ENCODE data around the gene RGS10.
A peak's percentile ranks its signal among the peaks of the same experiment; 100 is the strongest.
"Not testable (repeated sequence)": the region's sequence is repeated elsewhere in the genome, so short reads cannot be mapped to it uniquely, and the experiment has no call there.

Gene RGS10

GRCh38 chr10:119528663-119529237, 13.8 kb downstream of the RGS10 start:
- Mint-ChIP-seq H3K4me1 (peaks cover 24% of the 10 kb centered on the region), H3K36me3 (peaks cover 33% of the 10 kb centered on the region)
- H3K9me3 Mint-ChIP-seq, H3K4me3 Mint-ChIP-seq, ATAC-seq, H3K27ac Mint-ChIP-seq, H3K27me3 Mint-ChIP-seq: not testable (repeated sequence)

GRCh38 chr10:119526621-119527592, 15.6 kb downstream of the RGS10 start:
- no peak overlapping the region for H3K27ac Mint-ChIP-seq
- no peak for ATAC-seq
- H3K4me3 Mint-ChIP-seq = no peak overlapping the region
- H3K9me3 Mint-ChIP-seq = no peaks in the 10 kb centered on the region
- H3K27me3 Mint-ChIP-seq = no peaks in the 10 kb centered on the region
- H3K4me1 Mint-ChIP-seq = peaks cover 25% of the 10 kb centered on the region
- peaks cover 36% of the 10 kb centered on the region for H3K36me3 Mint-ChIP-seq

DNA sequence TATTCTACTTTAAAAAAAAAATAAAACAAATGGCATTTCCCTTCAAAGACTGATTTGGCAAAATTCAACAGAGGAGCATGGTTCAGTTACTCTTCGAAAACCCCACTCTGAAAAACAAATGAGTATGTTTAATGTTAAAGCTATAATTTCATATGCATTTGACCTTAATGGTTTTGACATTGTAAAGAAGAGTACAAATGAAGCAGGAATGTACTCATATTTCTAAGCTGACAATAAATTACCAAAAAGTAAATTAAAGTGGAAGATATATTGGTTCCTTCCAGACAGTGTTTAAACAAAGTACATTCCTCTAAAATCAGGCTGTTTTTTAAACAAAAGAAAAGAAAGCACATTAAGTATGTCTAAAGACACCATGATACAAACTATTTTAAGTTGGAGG, 16.4 kb downstream of the RGS10 start:
- Mint-ChIP-seq H3K9me3 (no peaks in the 10 kb centered on the region), H3K4me1 (peaks cover 25% of the 10 kb centered on the region), H3K4me3 (no peak overlapping the region), H3K36me3 (peaks cover 43% of the 10 kb centered on the region), H3K27ac (no peak overlapping the region), H3K27me3 (no peaks in the 10 kb centered on the region)
- no peak for ATAC-seq

DNA sequence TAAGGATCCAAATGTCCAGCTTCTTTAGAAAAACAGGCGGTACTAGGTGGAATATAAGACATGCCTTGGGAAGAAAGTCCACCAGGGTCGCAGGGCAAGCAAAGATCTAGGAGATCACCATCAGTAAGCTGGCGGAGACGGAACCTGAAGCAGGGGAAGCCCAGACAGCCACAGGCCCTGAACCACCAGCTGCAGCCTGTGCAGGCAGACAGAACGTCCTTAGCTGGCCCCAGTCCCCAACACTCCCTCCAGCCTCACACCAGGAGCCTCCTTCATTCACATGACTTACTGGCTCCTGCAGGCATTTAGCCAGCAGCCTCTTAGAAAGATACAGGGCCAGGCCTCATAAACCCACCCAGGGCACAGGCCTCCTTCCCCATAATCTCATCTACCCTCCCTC, 17.4 kb downstream of the RGS10 start:
- H3K27me3 Mint-ChIP-seq = no peaks in the 10 kb centered on the region

DNA sequence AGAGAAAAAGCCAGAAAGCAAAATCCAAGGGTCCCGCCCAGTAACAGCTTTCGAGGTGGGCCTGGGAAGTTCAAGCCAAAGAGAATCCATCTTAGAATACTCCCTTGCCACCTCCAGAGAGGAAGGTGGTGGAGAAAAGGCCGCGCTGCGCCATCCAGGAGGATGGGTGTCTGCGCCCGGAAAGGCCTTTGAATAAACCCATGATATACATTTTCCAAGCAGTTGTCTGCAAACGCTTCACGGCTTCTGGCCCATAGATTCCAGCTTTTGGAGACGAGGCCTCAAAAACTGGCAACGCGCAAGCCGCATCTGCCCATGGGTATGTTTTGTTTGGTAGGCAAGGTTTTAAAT, 17.8 kb downstream of the RGS10 start:
- H3K4me1 Mint-ChIP-seq = peaks cover 30% of the 10 kb centered on the region
- ATAC-seq = no peak
- H3K27ac Mint-ChIP-seq = no peak overlapping the region
- H3K27me3 Mint-ChIP-seq = no peaks in the 10 kb centered on the region
- H3K4me3 Mint-ChIP-seq = no peak overlapping the region
- H3K9me3 Mint-ChIP-seq = no peaks in the 10 kb centered on the region
- peaks cover 58% of the 10 kb centered on the region for H3K36me3 Mint-ChIP-seq

More for the DNA sequence above, 17.4 kb downstream of the RGS10 start:
- no peak overlapping the region for H3K4me3 Mint-ChIP-seq
- H3K4me1 Mint-ChIP-seq = peaks cover 27% of the 10 kb centered on the region
- H3K36me3 Mint-ChIP-seq = peaks cover 54% of the 10 kb centered on the region
- no peak for ATAC-seq
- H3K27ac Mint-ChIP-seq = no peak overlapping the region
- no peaks in the 10 kb centered on the region for H3K9me3 Mint-ChIP-seq

DNA sequence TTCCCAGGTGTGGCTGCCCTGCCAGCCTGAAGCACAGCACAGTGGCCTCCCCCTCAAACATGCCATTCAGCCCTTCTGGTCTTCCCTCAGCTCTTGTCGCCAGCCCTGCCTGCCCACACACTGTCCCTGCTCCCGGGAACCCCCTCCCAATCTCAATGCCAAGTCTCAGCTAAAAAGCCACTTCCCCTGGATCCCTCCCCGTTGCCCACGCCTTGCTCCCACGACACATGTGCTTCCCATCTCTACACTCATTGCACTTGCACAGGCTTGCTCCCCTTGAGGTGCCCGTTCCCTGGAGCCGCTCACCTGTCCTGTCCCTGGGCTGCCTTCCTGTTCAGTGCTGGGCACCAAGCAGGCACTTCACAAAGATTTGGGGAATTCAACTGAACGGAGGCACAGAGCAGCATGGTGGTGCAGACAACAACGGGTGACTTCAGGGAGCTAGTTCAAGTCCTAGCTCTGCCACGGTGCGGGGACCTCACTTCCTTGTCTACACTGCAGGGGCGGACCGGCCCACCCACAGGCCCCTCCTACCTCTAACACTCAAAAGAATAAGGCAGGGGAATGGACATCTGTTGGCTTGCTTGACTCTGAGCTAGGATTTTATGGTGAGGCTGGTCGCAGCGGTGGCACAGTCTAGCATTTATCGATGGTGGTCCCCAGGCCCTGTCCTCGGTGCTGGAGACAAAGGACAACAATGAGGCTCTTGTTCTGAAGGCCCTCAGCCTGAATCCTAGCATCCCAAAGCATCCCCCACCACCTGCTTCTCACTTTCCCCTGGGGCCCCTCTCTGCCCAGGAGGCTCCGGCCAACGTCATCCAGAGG, 18.4 kb downstream of the RGS10 start:
- no peaks in the 10 kb centered on the region for H3K9me3 Mint-ChIP-seq
- H3K27ac Mint-ChIP-seq = no peak overlapping the region
- no peak for ATAC-seq
- peaks cover 30% of the 10 kb centered on the region for H3K4me1 Mint-ChIP-seq
- no peaks in the 10 kb centered on the region for H3K27me3 Mint-ChIP-seq
- H3K4me3 Mint-ChIP-seq = no peak overlapping the region
- peaks cover 64% of the 10 kb centered on the region for H3K36me3 Mint-ChIP-seq

- Mint-ChIP-seq H3K27me3 (no peaks in the 10 kb centered on the region), H3K27ac (no peak overlapping the region), H3K9me3 (no peaks in the 10 kb centered on the region), H3K4me1 (peaks cover 38% of the 10 kb centered on the region), H3K4me3 (no peak overlapping the region), H3K36me3 (peaks cover 74% of the 10 kb centered on the region)
- ATAC-seq = no peak
These were observed 19.6 kb downstream of the RGS10 start for GRCh38 chr10:119522747-119523426.

DNA sequence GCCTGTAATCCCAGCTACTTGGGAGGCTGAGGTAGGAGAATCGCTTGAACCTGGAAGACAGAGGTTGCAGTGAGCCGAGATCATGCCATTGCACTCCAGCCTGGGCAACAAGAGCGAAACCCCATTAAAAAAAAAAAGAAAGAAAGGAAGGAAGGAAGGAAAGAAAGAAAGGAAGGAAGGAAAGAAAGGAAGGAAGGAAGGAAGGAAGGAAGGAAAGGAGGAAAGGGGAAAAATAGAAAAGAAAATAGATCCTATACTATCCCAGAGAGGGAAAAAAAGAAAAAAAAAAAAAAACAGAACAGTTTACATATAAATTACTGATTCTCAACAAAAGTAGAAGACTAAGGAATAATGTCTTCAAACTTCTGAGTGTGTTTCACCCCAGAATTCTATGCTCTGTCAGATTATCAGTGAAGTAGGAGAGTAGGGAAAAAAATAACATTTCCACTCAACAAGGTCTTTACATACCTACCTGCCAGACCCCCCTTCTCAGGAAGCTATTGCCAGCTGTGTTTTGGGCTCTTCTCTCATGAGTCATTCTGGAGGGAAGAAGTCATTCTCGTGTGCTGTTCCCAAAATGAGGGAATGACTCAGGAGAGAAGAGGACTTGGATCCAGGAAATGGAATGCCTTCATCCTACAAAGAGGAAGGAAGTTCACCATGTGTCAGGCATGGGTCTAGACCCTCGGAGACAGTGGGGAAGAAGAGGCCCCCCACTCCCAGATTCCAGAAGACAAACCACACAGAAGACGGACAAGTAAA, 20.9 kb downstream of the RGS10 start:
- Mint-ChIP-seq H3K9me3 (no peaks in the 10 kb centered on the region), H3K4me1 (peaks cover 43% of the 10 kb centered on the region), H3K36me3 (peaks cover 68% of the 10 kb centered on the region), H3K27me3 (no peaks in the 10 kb centered on the region), H3K27ac (peak overlapping the region; percentile 30), H3K4me3 (no peak overlapping the region)
- ATAC-seq = no peak

DNA sequence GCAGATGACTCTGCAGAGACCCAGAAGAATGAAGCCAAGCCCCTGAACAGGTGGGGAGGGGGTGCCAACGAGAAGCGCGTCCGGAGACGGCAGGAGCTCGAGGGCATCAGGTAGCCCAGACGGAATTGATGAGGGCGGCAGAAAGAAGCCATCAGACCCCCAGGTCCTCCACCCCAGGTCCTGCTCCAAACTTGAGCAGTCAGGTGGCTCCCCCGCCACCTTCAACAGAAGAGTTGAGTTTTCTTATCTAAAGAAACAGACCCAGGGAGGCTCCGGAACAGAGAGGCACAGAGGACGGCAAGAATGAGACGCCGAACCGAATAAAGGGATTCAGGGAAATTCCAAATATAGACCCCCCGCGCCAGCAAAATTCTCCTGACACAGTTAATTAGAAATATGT, 22.2 kb downstream of the RGS10 start:
- ATAC-seq = no peak
- Mint-ChIP-seq H3K9me3 (no peaks in the 10 kb centered on the region), H3K27ac (peak overlapping the region; percentile 93), H3K4me3 (no peak overlapping the region), H3K27me3 (no peaks in the 10 kb centered on the region), H3K36me3 (peaks cover 67% of the 10 kb centered on the region), H3K4me1 (peaks cover 50% of the 10 kb centered on the region)

GRCh38 chr10:119518936-119519335, 23.6 kb downstream of the RGS10 start:
- H3K27ac Mint-ChIP-seq = peak overlapping the region; percentile 93
- H3K4me1 Mint-ChIP-seq = peaks cover 47% of the 10 kb centered on the region
- ATAC-seq = no peak
- peaks cover 57% of the 10 kb centered on the region for H3K36me3 Mint-ChIP-seq
- no peaks in the 10 kb centered on the region for H3K27me3 Mint-ChIP-seq
- no peaks in the 10 kb centered on the region for H3K9me3 Mint-ChIP-seq
- H3K4me3 Mint-ChIP-seq = peak overlapping the region; percentile 67

GRCh38 chr10:119518176-119518575, 24.3 kb downstream of the RGS10 start:
- no peaks in the 10 kb centered on the region for H3K9me3 Mint-ChIP-seq
- peak; percentile 53 for ATAC-seq
- H3K36me3 Mint-ChIP-seq = peaks cover 55% of the 10 kb centered on the region
- H3K27me3 Mint-ChIP-seq = no peaks in the 10 kb centered on the region
- H3K4me3 Mint-ChIP-seq = peak overlapping the region; percentile 34
- peaks cover 44% of the 10 kb centered on the region for H3K4me1 Mint-ChIP-seq
- peak overlapping the region; percentile 93 for H3K27ac Mint-ChIP-seq

DNA sequence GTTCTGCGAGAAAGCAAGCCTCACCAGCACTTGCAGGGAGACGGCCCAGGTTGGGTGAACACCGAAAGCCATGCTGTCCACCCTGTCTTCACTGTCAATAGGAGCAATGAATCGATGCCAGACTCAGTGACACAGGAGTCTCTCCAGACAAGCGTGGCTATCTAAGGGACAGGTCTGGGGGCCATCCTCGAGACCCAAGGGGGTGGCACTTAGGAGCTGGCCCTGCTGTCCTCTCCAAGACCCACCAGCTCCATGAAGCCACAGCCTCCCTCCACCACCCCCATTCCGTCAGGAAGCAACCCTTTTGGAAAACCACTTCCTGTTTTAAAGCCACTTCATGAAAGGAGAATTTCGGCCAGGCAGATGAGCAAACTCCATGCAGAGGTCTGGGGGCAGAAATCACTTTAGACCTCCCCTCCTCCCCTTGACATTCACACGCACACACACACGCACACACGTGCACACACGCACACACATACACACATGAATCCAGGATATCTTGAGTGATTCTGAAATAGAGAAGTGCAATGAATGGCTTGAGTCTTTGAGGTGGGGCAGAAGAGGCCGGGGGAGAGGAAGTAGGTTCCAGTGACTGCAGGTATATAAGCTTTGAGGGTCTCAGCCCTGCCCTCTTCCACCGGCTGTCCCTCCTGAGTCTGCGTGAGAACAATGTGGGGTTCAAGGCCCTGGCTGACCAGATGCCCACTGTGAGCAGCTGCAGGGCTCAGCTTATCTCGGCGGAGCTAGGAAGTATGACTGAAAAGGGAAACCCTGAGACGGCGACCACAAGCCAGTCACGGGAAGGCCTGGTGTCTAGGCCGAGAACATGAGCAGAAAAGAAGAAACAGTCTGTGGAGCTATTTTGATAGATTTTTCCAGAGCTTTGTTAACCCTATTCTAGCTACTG, 25.0 kb downstream of the RGS10 start:
- H3K4me3 Mint-ChIP-seq = peak overlapping the region; percentile 64

DNA sequence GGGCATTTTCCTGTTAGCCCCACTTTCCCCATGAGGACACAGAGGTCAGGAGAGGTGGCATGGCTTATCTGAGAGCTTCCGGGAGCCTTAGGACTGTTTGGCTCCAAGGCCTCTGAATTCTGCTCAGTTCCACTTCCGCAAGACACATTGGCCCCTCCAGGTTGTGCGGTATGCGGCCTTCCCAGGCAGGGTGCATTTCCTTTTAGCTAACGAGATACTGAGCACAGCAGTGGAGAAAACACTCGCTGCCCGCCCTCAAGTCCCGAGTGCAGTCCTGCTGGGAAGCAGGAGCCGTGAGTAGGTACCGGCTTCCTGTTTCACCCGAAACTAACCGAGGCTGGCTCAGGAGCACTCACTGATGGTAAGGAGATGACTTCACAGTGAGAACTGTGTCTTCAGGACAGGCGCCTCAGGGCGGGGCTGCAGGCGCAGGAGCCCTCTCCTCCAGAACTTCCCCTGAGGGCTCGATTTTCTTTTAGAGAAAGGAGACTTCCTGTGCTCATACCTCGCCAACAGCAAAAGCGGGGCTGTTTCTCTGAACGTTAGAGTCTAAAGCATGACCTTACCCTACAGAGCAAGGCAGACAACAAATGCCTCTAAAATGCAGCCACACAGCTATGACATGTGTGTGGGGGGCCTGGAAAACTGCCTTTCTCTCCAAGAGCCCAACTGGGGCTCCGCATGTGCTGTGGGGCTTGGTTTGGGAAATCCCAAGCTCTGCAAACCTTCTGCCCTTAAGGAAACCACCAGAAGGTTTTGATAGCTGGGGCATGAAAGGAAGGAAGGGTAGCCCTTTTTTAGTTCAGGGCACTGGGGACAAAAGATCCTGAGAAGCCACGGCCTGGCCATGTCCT, 25.9 kb downstream of the RGS10 start:
- peaks cover 54% of the 10 kb centered on the region for H3K36me3 Mint-ChIP-seq
- H3K27ac Mint-ChIP-seq = peak overlapping the region; percentile 93
- H3K27me3 Mint-ChIP-seq = no peaks in the 10 kb centered on the region
- ATAC-seq = peak; percentile 75
- peaks cover 44% of the 10 kb centered on the region for H3K4me1 Mint-ChIP-seq
- peak overlapping the region; percentile 64 for H3K4me3 Mint-ChIP-seq
- no peaks in the 10 kb centered on the region for H3K9me3 Mint-ChIP-seq

More for the DNA sequence above, 25.0 kb downstream of the RGS10 start:
- peak overlapping the region; percentile 93 for H3K27ac Mint-ChIP-seq
- no peaks in the 10 kb centered on the region for H3K27me3 Mint-ChIP-seq
- H3K9me3 Mint-ChIP-seq = no peaks in the 10 kb centered on the region
- peaks cover 44% of the 10 kb centered on the region for H3K4me1 Mint-ChIP-seq
- ATAC-seq = peak; percentile 89
- peaks cover 55% of the 10 kb centered on the region for H3K36me3 Mint-ChIP-seq

Data from stimulated activated memory B cell treated with anti-CD40 and anti-IgM and Interleukin-4, amounts not matched to agents 10 μg/mL and 1 μg/mL and 100 μg/mL, for 72 hours (primary cell).